Vagina (tissue), 2 donors: ENCODE measurements around the gene NID1.

Experiments
- CTCF ChIP-seq, 3 experiments: fragments of 450-650 bp in 2 of 3; fragments of 200-600 bp in 1 of 3; sonication (generic) in 1 of 3; IDR thresholded peaks; one replicate each; pipeline ENCODE4 v1.5.1; 2017 to 2019; ENCODE audit warnings: antibody characterized with exemption in 3 of 3, mild to moderate bottlenecking in 2 of 3, moderate library complexity in 2 of 3
- POLR2AphosphoS5 ChIP-seq, 2 donors: sonication (generic); formaldehyde crosslinking; IDR thresholded peaks; one replicate each; pipeline ENCODE4 v1.9.0; 2017; ENCODE audit warnings: antibody characterized with exemption in 2 of 2, mild to moderate bottlenecking in 2 of 2, low read depth in 1 of 2; ENCODE audit not compliant: insufficient read depth in 1 of 2

GRCh38 chr1:236101233-236102200 is 36.6 kb upstream of the NID1 start:
- TF ChIP-seq CTCF (IDR thresholded peaks at IDR 0.05) = no peak
- no peak for TF ChIP-seq POLR2AphosphoS5 (IDR thresholded peaks at IDR 0.05; ENCODE audit: insufficient read depth in 1 of 2, low read depth in 1 of 2)
